ENCODE results near the gene CADPS. TPM values are rescaled to one million over a fixed set of nuclear protein-coding genes. Genes with fewer than 3 reads are reported as not detected.

CADPS gene
- total RNA-seq, 1 experiment from 2014 or later: 0.18 TPM

DNA sequence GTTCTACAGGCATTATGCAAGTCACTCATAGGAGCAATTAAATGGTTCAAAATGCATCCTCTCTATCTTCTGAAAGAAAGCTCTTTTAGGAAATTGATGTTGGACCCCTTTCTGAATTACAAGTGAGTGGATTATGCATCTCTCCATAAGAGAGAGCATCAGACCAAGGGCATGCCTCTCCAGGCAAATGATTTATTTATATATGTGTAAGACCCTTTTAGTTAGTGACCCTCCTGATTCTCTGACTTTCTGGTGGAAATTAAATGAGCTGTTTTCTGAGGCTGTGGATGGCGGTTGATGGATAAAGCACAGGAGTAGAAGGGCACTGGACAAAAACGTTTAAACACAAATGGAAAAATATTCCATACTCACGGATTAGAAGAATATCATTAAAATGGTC is 62.6 kb downstream of the CADPS start:
- DNase-seq (ENCODE audit: low read depth): no peak

- DNase-seq (ENCODE audit: low read depth): no peak
Observed at GRCh38 chr3:62811119-62811518, 64.1 kb downstream of the CADPS start.

- DNase-seq (ENCODE audit: low read depth): no peak
Observed at GRCh38 chr3:62809369-62809768, 65.8 kb downstream of the CADPS start.

- no peak for DNase-seq (ENCODE audit: low read depth)
Observed at GRCh38 chr3:62805580-62806277, 69.5 kb downstream of the CADPS start.

- DNase-seq (ENCODE audit: low read depth): no peak
Observed at GRCh38 chr3:62805106-62805505, 70.1 kb downstream of the CADPS start.

DNA sequence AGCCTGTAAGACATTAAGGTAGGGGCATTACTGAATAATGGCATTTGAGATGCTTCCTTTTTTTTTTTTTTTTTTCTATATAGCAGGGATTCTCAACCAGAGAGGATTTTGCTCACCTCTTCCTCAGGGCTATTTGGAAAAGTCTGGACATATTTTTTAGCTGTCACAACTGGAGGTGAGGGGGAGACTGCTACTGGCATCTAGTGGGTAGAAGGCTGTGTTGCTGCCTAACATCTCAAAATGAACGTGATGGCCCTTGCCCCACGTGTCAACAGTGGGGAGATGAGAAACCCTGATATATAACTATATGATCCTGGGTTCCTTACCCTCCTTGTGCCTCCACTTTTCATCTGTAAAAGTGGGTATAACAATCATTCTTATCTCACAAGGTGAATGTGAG is 71.9 kb downstream of the CADPS start:
- peak; percentile 3 for DNase-seq (ENCODE audit: low read depth)

DNA sequence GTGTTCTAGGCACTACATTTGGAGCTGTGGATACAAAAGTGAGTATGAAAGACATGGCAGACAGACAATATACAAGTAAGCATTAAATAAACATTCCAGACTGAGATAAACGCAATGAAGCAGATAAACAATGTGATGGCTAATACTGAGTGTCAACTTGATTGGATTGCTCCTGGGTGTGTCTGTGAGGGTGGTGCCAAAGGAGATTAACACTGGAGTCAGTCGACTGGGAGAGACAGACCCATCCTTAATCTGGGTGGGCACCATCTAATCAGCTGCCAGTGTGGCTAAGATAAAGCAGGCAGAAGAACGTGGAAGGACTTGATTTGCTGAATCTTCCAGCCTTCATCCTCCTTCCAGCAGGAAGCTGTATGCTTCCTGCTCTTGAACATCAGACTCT is 77.2 kb downstream of the CADPS start:
- no peak for DNase-seq (ENCODE audit: low read depth)

DNA sequence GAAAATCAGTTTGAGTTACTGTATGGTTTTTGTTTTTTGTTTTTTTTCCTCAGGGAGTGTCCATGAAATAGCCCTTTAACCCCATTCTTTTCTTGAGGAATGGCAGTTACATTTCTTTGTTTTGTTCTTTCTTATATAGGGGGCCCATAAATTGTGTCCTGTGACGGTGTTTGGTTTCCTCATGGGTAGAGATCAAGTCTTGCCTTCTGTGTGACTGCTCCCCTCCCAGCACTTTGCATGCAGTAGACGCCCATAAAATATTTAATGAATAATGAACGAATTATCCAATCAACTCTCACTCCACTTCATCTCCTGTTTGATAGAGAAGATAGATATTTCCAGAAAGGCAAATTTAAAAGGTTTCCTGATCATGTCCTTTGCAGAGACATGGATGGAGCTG is 78.1 kb downstream of the CADPS start:
- no peak for DNase-seq (ENCODE audit: low read depth)

DNA sequence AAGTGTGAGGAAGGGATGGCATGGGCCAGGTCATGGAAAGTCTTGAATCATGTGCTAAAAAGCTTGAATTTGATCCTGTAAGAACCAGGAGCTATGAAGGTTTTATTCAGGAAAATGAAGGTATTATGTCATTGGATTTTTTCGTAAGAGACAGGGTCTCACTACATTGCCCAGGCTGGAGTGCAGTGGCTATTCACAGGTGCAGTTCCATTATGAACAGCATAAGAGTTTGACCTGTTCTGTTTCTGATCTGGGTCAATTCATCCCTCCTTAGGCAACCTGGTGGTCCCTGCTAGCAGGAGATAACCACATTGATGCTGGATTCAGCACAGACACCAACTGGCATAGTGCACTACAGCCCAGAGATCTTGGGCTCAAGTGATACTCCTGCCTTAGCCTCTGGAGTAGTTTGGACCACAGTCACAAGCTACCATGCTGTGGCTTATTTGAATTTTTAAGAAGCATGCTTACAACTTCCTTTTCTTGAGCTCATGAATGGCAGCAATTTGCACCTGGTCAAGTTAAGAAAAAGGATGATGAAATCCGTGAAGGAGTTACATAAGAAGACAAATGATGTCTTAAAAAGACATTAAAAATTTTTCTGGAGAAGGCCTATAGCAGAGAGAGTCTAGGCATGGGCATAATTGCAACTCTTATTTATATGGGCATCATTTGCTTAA is 79.1 kb downstream of the CADPS start:
- no peak for DNase-seq (ENCODE audit: low read depth)

DNA sequence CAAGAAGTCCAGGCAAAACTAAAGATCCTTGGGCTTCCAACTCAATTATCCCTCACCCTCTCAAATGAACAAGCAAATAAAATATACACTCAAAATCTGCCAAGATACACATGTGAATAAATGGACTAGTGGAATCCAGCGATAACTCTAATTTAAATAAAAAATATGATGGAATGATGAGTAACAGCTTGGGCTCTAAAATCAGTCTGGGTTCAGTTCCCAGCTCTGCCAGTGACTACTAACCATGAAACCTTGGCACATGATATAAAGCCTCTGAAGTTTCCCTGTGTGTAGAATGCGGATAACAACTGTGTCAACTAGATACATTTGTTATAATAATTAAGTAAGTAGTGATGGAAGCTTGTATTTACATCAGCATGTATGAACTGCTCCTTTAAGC is 81.3 kb downstream of the CADPS start:
- no peak for DNase-seq (ENCODE audit: low read depth)

GRCh38 chr3:62785384-62785783 is 89.8 kb downstream of the CADPS start:
- no peak for DNase-seq (ENCODE audit: low read depth)

DNA sequence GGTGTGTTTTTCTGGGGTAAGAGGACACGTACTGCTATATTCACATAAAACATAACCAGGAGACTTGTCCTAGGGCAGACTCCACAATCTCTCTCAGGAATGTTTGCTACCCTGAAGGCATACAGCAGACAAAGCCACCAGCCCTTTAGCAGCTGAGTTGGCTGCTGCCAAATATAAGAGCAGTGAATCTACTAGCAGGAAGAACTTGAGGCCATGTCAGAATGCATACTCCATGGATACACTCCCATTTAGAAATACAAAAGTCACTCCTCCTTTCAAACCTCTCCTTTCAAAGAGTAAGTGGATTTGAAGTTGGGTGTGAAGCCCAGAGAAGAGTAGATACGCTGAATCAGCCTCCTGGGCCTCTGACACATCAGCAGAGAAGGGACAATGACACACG is 94.1 kb downstream of the CADPS start:
- no peak for DNase-seq (ENCODE audit: low read depth)

DNA sequence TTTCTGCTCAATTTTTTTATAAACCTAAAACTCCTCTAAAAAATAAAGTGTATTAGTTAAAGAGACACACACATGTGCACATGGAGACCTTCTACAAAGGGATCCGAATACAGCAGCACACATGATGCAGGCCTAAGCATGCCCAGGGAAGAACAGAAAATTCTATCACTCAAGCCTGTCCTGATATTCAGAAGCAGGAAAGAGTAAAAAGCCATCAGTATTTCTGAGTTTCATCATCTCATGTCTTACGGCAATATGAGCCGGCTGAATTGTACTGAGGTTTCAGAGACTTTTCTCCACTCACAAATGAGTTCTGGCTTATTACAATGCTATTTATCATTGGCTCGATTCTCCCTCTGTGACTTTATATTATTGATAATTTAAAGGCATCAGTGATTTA is 97.5 kb downstream of the CADPS start:
- no peak for DNase-seq (ENCODE audit: low read depth)

DNA sequence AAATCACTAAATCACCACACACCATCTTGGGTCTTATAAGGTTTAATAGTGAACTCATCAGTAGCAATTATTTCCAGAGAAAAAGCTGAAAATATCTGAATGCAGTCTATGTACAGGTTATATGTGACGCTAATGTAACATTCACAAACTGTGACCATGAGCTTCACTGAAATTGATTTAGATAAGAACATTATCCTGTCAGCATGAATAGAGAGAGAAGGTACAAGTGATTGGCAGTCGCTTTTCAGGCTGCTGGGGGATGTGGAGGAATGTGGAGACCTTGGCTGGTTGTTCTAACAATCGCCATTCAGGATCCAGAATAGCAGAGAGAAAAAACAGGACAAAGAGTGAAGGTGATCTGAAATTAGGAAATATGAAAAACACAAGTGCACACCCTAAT is 98.1 kb downstream of the CADPS start:
- DNase-seq (ENCODE audit: low read depth): no peak

GRCh38 chr3:62774221-62774620 is 101.0 kb downstream of the CADPS start:
- DNase-seq (ENCODE audit: low read depth): no peak

- no peak for DNase-seq (ENCODE audit: low read depth)
Observed at GRCh38 chr3:62771331-62772072, 103.7 kb downstream of the CADPS start.

- no peak for DNase-seq (ENCODE audit: low read depth)
Observed at GRCh38 chr3:62768896-62769295, 106.3 kb downstream of the CADPS start.

DNA sequence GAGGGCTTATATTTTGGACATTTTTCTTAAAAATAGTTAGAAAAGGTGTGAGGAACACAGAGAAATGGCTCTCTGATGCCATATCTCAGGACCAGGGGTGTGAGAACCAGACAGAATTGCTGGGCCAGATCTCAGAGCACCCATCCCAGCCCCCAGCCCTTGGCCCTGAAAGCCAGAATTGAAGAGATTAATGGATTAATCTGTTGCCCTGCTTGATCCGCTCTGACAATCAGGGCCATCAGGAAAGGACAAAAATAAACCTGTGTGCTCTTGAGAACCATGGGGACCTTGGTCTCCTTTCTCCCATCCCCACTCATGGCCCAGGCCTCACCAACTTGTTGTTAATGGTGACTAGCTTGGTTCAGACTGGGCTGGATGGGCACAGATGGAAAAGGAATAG is 113.5 kb downstream of the CADPS start:
- no peak for DNase-seq (ENCODE audit: low read depth)

DNA sequence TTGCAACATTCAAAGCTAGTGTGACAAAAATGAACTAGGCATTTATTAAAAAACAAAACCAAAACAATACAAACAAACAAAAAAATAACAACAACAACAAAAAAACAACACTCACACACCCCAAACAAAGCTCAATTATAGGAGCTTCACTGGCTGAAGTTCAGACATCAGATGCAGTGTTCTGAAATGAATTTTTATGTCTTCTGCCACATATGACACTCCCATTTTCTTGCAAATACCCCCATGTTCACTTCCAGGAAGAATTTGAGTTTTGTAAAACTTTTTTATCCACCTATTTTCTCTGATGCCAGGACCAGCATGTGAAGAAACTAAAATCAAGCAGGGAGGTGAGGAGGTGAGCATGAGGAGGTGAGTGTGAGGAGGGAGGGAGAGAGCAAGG is 113.9 kb downstream of the CADPS start:
- no peak for DNase-seq (ENCODE audit: low read depth)

DNA sequence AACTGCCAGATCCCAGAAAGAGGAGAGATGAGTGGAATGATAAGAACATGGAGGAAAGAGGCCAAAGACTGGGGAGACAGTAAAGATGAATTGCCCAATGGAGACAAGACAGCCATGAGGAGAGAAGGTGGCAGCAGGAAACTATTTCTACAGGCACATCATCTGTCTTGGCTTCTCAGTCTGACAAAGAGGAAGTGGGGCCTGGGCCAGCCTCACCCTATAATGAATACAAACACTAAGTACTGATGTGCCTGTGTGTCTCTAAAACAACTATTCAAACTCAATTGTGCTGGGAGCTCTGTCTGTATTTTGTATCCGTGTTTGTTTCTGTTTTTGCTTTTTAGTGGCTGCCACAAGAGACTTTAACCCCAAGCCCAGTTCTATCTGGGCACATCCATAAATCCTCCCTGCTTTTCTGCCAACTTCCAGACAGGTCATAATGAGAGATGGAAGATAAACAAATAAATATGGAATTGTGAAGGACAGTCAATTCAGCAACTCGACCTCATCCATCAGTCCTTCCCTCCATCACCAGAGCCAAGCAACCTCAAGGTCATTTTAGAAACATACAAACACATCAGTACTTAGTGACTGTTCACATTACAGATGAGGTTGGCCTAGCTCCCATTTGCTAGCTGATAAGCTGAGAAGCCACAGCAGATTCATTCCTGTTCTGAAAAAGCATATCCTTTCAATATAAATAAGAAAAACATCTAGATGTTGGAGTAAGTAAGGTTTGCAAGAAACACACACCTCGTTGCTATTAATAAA is 116.7 kb downstream of the CADPS start:
- no peak for DNase-seq (ENCODE audit: low read depth)

- DNase-seq (ENCODE audit: low read depth): no peak
Observed at GRCh38 chr3:62757045-62757444, 118.2 kb downstream of the CADPS start.

DNA sequence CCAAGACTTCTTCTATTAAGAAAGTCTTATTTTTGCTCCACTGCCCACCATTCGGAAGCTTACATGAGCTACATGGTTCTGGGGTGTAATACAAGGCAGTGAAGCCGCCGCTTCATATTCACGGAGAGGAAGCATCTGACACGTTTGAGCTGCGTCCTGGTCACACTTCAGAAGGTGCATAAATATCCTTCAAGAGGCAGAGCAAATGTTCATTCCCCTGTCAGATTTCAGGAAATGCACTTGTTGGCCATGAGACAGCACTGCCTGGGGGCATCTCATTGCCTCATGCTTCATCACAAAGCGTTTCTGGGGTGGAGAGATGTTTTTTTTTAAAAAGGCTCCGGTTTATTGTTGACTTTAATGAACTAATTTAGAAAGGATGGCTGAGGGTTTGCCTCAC is 119.9 kb downstream of the CADPS start:
- peak; percentile 5 for DNase-seq (ENCODE audit: low read depth)

All from HT1080 (cell line).